Loucy (cell line): ENCODE data around the gene KBTBD8.

Experiments
- EZH2phosphoT487 ChIP-seq: fragments of 200-600 bp; IDR thresholded peaks from 2 replicates; pipeline ENCODE4 v1.6.1; 2018; ENCODE audit warnings: antibody characterized with exemption, mild to moderate bottlenecking, moderate library complexity, borderline replicate concordance
- TF ChIP-seq, protein P1 (sequence below): fragments of 200-600 bp; sonication (generic); conservative IDR thresholded peaks from 2 replicates; pipeline ENCODE4 v1.5.1; 2014; ENCODE audit warnings: mild to moderate bottlenecking, antibody characterized with exemption, low read length

DNA sequence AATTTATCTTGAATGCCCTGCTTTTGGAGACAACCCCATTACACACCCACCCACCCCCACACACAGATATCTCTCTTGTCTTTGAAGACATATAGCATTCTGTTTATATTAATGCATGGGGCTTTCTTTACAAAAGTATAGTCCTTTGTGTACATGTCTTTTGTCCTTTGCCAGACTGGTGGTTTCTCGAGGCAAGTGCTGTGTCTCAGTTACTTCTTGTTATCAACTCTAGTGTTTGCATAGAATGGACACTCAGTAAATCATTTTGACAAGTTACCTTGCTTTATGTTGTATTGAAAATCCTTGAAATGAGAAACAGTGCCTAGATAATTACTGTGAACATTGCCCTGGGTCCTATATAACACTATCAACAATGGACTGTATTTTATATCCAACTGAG, 33.9 kb downstream of the KBTBD8 start:
- TF ChIP-seq, protein P1, sequence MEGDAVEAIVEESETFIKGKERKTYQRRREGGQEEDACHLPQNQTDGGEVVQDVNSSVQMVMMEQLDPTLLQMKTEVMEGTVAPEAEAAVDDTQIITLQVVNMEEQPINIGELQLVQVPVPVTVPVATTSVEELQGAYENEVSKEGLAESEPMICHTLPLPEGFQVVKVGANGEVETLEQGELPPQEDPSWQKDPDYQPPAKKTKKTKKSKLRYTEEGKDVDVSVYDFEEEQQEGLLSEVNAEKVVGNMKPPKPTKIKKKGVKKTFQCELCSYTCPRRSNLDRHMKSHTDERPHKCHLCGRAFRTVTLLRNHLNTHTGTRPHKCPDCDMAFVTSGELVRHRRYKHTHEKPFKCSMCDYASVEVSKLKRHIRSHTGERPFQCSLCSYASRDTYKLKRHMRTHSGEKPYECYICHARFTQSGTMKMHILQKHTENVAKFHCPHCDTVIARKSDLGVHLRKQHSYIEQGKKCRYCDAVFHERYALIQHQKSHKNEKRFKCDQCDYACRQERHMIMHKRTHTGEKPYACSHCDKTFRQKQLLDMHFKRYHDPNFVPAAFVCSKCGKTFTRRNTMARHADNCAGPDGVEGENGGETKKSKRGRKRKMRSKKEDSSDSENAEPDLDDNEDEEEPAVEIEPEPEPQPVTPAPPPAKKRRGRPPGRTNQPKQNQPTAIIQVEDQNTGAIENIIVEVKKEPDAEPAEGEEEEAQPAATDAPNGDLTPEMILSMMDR = no peak
- TF ChIP-seq EZH2phosphoT487 = no peak
